Stimulated activated CD4-positive, alpha-beta T cell treated with anti-CD3 and anti-CD28 coated beads, Interleukin-1b, Interleukin-23, amount 100 ng/mL, for 4 hours (primary cell): ENCODE measurements around the gene FLT3.
"Not testable (repeated sequence)": the region's sequence is repeated elsewhere in the genome, so short reads cannot be mapped to it uniquely, and the experiment has no call there.

Source experiments
- DNase-seq, 2 donors: peaks; one replicate each; pipeline ENCODE4 v3.0.0-alpha.2; 2020; ENCODE audit warnings: low read depth in 2 of 2

The FLT3 gene

DNA sequence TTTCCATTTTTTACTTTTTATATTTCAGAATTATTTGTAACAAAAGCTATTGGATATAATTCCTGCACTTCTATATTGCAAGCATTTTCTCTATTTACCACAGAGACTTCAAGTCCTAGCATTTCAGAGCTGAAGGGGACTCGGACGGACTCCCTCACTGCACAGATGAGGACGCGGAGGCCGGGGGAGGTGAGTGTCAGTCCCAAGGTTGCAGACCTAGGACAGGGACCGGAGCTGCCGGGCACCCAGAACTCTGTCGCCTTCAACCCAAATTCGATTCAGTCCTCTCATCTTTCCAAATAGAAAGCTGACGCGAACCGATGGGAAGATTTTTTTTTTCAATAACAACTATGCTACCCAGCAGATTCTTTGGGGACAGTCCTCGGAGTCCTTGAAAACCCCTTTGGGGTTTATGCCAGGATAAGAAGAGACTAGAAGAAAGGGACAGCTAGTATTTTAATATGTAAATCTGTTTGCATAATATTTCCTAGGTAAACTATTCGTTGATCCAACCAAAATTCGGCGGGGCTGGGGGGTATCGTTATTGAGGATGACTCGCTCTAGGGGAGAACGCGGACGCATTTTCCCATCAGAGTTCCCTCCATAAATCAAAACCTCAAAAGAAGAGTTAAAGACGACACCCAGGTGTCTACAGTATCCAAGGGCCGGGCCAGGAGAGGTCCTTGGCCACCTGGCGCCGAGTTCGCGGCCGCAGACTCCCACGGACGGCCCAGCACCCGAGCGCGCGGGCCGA lies 803 bp downstream of the FLT3 start:
- no peak for DNase-seq

DNA sequence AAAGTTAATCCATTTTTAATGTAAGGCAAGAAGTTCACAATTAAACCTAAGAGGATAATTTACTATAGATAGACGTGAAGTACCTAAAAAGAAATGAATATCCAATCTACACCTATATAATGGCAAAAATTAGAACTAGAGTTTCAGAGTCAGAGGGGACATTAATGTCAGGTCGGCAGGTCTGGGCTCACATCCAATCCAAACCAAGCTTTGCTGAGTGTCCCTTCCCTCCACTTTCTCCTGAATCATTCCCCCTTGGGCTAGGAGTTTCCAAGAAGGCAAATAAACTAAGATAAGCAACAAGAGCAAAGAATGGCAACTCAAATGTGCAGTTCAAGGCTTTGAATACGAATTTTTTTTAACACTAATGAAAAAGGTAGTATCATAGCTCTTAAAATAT lies 2.9 kb downstream of the FLT3 start:
- DNase-seq, result no peak

GRCh38 chr13:28094306-28094705 lies 6.1 kb downstream of the FLT3 start:
- no peak for DNase-seq

- no peak for DNase-seq
Observed at GRCh38 chr13:28093881-28094280, 6.5 kb downstream of the FLT3 start.

GRCh38 chr13:28092431-28092830 lies 7.9 kb downstream of the FLT3 start:
- DNase-seq, result no peak

DNA sequence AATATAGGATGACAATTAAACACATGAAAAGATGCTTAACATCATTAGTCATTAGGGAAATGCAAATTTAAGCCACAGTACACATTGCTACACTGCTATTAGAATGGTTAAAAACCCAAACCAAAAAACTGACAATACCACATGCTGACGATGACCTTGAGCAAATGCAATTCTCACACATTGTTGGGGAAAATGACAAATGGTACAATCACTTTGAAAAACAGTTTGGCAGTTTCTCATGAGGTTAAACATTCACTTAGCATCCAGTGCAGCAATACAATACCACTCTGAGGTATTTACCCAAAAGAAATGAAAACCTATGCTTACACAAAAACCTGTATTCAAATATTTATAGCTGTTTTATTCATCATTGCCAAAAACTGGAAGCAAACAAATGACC lies 11.3 kb downstream of the FLT3 start:
- DNase-seq, result no peak

DNA sequence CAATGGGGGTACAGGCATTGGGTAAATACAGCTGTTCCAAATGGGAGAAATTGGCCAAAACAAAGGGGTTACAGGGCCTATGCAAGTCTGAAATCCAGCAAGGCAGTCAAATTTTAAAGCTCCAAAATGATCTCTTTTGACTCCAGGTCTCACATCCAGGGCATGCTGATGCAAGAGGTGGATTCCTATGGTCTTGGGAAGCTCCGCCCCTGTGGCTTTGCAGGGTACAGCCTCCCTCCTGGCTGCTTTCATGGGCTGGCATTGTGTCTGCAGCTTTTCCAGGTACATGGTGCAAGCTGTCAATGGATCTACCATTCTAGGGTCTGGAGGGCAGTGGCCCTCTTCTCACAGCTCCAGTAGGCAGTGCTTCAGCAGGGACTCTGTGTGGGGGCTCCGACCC lies 22.6 kb downstream of the FLT3 start:
- not testable (repeated sequence) for DNase-seq

- no peak for DNase-seq
Observed at GRCh38 chr13:28077231-28077630, 23.1 kb downstream of the FLT3 start.

- DNase-seq, result no peak
Observed at GRCh38 chr13:28071424-28071823, 29.0 kb downstream of the FLT3 start.

GRCh38 chr13:28067491-28067890 lies 32.9 kb downstream of the FLT3 start:
- no peak for DNase-seq

GRCh38 chr13:28058866-28059613 lies 41.3 kb downstream of the FLT3 start:
- peak; percentile 9 to 17 for DNase-seq

DNA sequence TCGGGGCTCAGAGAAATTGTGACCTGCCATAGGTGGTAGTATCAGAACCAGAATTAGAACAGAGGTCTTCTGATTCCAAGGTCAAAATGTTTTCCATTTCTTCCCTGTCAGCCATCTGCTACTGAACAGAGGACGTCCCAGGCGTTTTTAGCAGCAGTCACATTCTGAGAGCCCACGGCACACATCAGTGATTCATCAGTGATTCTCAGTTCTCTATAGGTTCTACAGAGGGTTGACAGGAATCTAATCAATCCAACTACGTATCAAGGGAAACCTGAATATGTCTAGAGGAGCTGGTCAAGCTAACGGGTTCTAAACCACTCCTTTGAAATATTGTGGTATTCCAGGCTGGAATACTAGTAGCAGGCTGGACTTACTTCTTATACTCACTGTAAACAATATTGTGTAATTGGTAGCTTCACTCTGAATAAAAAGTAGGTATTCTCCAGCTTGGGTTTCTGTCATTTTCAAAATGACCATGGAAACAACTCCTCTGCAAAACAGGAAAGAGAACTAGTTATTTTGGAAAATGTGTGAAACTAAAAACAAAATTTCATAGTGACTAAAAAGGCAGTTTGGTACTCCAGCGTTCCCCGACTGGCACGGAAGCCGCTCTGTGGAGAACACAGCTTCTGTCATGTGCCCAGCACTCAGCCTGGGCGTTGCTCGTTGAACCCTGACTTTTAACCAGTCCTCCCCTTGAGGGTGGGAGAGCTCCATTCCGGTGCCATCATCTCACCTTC lies 43.2 kb downstream of the FLT3 start:
- DNase-seq, result no peak

GRCh38 chr13:28056426-28056825 lies 44.0 kb downstream of the FLT3 start:
- no peak for DNase-seq

DNA sequence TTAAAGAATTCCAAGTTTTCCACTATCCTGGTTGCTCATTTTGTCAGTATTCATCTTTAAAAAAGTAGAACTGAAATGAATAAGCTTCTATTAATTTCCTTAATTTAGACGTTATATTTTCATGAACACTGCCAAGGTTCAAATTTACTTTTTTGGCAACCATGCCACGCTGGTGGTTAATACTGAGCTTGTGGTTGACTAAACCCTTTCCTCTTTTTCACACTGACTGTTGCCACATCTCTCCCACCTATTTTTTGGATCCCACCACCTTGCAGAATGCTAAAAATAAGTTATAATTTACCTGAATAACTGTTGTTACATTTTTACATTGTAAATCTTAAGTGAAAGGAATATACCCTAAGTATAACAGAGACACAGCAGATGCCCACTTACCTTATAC lies 45.0 kb downstream of the FLT3 start:
- no peak for DNase-seq

- no peak for DNase-seq
Observed at GRCh38 chr13:28052945-28053344, 47.4 kb downstream of the FLT3 start.

DNA sequence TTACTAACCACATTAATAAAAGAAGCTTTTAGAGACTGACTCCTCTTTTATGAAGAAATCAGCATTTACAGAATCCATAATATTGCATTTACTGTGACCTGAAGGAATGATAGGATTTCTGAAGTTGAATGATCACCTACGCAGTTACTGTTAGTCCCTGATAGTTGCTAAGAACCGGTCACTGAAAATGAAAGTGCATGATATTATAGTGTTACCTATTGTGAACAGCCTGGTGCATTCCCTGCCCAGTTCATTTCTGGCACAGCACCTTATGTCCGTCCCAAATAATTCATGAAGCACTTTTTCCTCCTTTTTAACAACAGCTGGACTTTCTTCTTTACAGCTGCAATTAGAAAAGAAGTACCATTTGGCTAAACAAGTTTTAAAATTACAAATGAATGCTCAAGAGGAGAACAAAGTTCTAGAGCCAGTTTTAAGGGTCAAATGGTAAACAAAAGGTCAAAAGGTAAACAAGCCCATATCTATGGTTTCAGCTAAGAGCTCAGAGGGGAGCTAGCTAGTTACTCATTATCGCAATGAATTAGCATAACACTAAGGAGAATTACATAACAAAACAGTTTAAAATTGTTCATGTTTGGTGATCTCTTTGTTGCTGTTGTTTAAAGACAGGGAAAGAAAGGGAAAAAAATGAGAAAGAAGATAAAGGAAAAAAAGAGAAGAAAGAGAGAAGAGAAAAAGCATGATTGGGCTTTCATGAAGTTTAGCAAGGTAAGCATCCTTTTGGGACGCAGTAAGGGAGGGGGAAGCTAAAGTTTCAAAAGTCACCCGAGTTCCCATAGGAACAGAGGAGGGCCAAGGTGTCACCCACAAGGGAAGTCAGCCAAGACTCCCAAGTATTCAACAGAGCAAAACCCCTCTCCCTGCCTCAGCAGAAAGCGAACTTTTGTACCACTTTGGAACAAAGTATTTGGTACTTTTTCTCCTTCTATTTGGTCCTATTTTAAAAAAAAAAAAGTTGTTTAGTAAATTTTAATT lies 50.2 kb downstream of the FLT3 start:
- no peak for DNase-seq

DNA sequence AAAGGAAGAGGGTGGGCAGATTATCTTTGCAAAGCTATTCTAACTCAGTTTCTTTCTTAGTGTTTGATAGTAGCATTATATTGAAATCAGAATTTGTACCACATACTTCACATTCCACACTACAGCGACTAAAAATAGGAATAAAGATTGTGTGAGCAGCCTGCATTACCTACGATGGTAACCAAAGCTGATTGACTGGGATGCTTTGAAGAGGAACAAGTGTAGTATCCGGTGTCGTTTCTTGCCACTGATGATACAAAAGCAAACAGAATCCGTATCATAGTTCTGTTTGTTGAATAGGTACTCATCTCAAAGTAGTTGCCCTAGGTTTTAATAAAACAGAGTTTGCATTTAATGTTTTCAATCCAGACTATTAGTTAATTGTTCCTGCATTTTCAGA lies 51.2 kb downstream of the FLT3 start:
- no peak for DNase-seq

GRCh38 chr13:28048768-28049167 lies 51.6 kb downstream of the FLT3 start:
- DNase-seq, result no peak

GRCh38 chr13:28047757-28048388 lies 52.5 kb downstream of the FLT3 start:
- DNase-seq, result no peak

DNA sequence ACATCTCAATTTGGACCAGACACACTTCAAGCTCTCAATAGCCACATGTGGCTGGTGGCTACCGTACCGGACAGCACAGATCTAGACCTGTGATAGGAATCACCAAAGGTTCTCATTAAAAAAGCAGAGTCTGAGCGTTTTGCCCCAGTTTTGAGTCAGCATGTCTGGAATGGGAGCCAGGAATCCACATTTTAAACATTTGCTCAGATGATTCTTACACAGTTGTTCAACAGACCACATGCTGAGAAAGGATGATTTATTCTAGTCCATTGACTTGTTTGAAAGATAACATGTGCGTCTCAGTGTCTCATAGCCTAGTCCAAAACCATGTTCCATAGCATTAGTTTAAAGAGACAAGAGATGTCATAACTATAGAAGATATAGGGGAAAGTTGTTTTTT lies 53.4 kb downstream of the FLT3 start:
- no peak for DNase-seq

DNA sequence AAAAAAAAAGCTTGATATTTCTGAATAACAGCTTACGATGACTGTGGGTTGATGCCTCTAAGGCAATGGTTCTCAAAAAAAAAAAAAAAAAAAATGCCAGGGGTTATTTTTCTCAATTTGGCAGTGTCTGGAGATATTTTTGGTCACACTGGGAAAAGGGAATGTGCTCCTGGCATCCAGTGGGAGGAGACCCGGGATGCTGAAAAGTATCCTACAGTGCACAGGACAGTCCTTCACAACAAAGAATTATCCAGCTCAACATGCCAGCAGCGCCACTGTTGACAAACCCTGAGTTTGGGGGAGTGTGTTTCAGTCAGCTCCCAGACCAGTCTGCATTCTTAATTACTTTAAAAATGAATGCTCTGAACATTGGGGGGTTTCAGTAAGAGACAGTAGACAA lies 54.5 kb downstream of the FLT3 start:
- DNase-seq, result no peak
